HG03378 (cell line): ENCODE measurements around the gene THRB.

Experiments
- ATAC-seq: cut with Tn5 transposase; IDR thresholded peaks from one replicate; pipeline ENCODE4 v1.9.1; 2021; ENCODE audit warnings: mild to moderate bottlenecking, moderate library complexity; ENCODE audit not compliant: unreplicated experiment

Gene THRB

GRCh38 chr3:24382647-24383046 lies 112.0 kb downstream of the THRB start:
- ATAC-seq: no peak

DNA sequence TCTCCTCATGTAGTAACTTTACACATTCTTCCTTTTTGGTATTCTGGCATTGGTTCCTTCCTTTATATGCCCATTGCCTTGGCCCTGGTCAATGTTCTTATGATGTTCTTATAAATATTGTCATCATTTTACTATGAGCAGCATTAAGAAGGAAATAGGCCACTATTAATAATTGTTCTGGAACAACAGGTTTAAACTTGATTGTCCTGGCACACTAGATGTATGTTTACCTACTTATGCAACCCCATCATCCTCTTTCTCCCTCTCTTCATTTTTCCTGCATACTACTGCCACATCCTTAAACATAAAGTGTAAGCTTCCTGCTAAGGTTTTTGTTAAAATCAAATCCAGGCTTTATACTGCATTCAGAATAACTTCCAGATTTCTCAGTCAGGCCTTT lies 114.7 kb downstream of the THRB start:
- ATAC-seq: no peak

GRCh38 chr3:24378313-24378712 lies 116.3 kb downstream of the THRB start:
- ATAC-seq: no peak

- no peak for ATAC-seq
Measured at GRCh38 chr3:24377218-24377993, 117.2 kb downstream of the THRB start.

DNA sequence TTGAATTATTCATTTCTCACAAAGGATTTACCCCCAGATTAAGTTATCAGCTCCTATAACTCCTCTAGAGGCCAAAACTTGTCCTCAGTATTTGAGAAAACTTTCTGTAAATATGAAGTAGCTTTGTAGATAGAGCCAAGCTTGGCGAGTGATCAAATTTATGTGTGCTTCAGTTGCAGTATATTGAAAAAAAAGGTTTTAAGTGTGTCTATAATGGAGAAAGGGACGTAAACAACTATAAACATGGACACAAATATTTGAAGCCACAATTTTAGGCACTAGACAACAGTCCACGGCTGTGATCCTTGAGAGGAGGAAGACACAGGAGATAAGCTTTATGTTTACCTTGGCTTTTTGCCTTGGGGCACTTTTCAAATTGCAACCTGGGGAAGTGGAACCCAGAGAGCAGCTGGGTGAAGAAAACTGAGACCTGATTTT lies 118.7 kb downstream of the THRB start:
- ATAC-seq: no peak

DNA sequence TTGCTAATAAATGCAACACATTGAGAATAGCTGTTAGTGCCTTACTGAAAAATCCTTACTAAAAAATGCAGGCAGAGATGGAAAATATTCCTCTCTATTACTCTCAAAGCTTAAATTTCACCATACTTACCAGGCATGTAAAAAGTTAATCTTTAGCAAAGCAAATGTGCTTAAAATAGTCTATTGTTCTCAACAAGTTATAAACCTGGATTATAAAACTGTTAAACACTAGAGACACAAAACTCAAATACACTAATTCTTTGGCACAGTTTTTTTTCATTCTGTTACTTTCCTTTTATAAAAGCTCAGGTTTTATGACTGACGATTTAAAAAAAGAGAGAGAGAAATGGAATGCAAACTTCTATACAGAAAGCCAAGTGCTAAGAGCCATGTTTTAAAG lies 119.8 kb downstream of the THRB start:
- no peak for ATAC-seq

GRCh38 chr3:24373198-24373959 lies 121.3 kb downstream of the THRB start:
- no peak for ATAC-seq

GRCh38 chr3:24372559-24373197 lies 122.0 kb downstream of the THRB start:
- no peak for ATAC-seq

DNA sequence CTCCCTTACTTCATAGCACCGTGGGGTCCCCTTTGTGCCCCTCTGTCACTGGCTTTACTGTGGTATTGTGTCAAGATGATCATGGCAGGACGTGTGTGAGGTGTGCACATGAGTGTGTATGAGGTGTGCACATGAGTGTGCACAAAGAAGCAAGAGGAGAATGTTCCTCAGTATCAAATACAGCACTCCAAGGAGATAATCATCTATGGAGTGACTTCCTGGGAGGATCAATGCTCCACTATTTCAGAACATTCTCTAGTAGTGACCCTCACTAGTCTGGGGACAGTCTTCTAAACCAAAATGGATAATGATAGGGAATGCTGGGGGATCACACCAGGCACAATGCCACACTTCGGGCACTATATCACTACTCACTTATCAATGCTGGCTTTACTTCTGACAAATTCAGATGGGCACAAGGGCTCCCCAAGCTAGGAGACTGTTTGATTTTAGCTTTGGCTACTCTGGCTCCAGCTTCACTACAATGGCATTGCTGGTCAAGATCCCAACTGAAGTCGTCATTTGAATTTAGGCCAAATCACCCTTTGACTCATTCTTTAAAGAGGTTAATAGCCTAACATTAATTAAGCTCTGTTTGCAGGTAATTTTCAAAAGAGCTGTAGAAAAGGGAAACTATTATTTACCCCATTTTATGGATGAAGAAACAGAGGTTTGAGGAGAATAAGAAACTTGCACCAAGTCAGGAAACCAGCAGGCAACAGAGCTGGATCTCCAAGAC lies 124.1 kb downstream of the THRB start:
- no peak for ATAC-seq

DNA sequence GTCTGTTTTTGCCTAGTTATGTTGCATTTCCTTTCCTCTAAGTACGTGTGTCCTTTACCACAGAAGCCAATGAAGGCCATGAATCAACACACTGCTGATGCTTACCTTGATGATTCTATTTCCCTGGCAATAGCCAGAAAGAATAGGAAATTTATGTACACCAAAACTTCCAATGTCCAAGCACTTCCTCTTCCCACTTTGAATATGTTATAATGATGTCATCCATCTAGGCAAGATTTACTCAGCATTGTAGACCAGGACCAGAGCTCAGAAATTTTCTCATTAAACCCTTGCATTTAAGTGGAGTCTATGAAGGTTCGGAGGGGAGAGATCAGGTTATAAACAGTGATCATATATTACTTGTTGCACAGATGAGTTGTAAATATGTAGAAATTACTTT lies 126.0 kb downstream of the THRB start:
- ATAC-seq: no peak

- ATAC-seq: no peak
Measured at GRCh38 chr3:24367664-24368264, 126.9 kb downstream of the THRB start.

- ATAC-seq: no peak
Measured at GRCh38 chr3:24367216-24367615, 127.4 kb downstream of the THRB start.

DNA sequence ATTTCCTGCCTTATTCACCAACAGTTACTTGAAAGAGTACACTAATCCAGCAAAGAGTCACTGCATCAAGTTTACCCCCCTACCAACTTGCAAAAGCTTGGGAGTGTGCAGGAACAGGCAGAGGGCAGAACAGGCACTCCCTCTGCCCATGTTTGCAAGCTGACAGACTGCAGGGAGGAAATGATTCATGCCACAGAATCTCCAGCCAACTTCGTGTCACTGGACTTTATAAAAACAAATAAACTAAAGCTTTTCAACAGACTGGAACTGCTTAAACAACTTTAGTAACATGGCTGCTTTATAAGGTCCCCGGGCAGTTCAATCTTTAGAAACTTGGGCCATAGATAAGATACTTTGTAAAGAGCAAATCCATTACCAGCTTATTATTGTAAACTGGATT lies 129.5 kb downstream of the THRB start:
- no peak for ATAC-seq

GRCh38 chr3:24364359-24364758 lies 130.3 kb downstream of the THRB start:
- ATAC-seq: no peak

DNA sequence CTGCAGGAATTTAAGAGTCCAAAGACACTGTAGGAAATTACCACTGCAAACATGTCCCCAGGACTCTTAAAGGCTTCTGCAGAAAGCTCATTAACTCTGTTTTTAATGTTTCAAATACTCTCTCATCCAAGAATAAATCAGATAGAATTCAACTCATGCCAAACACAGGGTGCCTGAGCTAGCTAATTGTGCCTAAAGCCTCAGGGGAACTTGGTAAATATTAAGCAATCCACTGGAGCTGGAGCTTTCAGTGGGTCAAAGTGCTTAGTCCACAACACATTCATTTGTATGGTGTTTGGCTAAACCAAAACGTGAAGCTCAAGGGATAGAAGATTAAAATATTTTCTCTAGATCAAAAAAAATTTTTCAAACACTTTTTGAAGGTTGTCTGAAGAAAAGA lies 131.4 kb downstream of the THRB start:
- no peak for ATAC-seq

GRCh38 chr3:24361623-24362022 lies 133.0 kb downstream of the THRB start:
- ATAC-seq: no peak

DNA sequence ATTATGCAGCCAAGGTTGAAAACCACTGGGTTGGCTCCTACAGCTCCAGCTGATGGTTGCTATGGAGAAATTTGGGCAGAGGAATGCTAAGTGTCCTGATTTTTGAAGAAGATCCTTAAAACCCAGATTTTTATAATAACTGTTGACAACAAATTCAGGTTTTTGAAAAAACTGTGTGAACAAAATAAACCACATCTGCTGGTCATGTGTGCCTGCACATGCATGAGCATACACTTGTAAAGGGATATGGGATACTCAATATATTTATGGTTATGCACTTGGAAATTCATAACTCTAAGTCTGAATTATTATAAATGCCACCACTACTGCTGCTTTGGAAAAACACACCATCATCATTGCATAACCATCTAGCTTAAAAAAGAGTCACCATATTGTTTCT lies 133.7 kb downstream of the THRB start:
- ATAC-seq: no peak

DNA sequence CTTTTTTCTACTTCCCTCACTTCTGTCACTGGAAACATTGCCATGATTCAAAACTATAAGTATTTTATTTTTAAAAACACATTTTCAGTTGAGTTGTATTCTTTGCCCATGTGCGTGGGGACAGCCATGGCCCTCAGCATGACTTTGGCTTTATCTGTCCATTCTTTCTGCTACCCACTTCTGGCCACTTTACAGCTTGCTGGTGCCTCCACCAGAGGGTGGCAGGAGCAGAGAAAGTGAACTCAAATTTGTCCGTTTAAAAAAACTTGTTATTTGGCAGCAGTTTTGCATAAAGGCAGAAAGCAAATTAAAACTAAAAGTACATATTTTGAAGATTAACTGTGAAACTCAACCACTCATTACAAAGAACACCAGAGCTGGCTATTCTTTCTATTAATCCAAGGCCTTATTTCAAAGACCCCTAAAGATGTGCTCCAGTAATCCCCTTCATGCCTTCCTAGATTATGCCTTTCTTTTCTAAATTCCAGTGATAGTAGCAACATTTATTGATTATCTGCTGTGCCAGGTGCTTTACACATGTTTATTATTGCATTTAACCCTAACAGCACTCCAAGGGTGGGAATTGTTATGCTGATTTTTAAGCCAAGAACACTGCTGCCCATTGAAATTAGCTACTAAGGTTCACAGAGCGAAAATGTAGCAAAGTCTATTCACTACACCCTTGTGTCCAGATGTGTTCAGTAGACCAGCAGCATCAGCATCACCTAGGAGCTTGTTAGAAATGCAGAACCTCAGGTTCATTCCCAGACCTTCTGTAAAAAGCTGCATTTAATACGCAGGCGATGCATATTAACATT lies 134.8 kb downstream of the THRB start:
- ATAC-seq: no peak

- no peak for ATAC-seq
Measured at GRCh38 chr3:24359102-24359501, 135.5 kb downstream of the THRB start.

- ATAC-seq: no peak
Measured at GRCh38 chr3:24357635-24358034, 137.0 kb downstream of the THRB start.
